SK-N-SH treated with all-trans-retinoic acid at 6 μM for 48 hours (cell line): ENCODE measurements around the gene FNIP2.

ENCODE experiments used
- ATAC-seq: fragments of 200-7000 bp; cut with Tn5 transposase; 3 replicates; pipeline ENCODE4 v1.9.1; 2020; ENCODE audit warnings: mild to moderate bottlenecking, moderate library complexity
- ARNTL ChIP-seq: fragments of 450-650 bp; formaldehyde crosslinking; IDR thresholded peaks from 2 replicates; pipeline ENCODE4 v1.5.0; 2020; ENCODE audit warnings: low read depth, mild to moderate bottlenecking, moderate library complexity, borderline replicate concordance
- BACH2 ChIP-seq: fragments of 250-450 bp; sonication (Bioruptor Pico); IDR thresholded peaks from 2 replicates; pipeline ENCODE4 v1.9.0; 2021; ENCODE audit warnings: mild to moderate bottlenecking, borderline replicate concordance
- CREB5 ChIP-seq: fragments of 250-450 bp; sonication (Bioruptor Pico); IDR thresholded peaks from 2 replicates; pipeline ENCODE4 v1.5.1; 2020; ENCODE audit warnings: low read depth, mild to moderate bottlenecking, moderate library complexity
- CSDC2 ChIP-seq: fragments of 250-450 bp; sonication (Bioruptor Pico); IDR thresholded peaks from 2 replicates; pipeline ENCODE4 v1.5.0; 2020; ENCODE audit warnings: mild to moderate bottlenecking, moderate library complexity
- CSRNP3 ChIP-seq: fragments of 250-450 bp; sonication (Bioruptor Pico); IDR thresholded peaks from 2 replicates; pipeline ENCODE4 v1.5.1; 2021; ENCODE audit warnings: mild to moderate bottlenecking, moderate library complexity
- ESRRG ChIP-seq: fragments of 250-450 bp; sonication (Bioruptor Pico); IDR thresholded peaks from 2 replicates; pipeline ENCODE4 v1.6.1; 2021; ENCODE audit warnings: mild to moderate bottlenecking
- GLIS3 ChIP-seq: fragments of 250-450 bp; sonication (Bioruptor Pico); IDR thresholded peaks from 2 replicates; pipeline ENCODE4 v1.5.0; 2020; ENCODE audit warnings: mild to moderate bottlenecking, moderate library complexity
- ISL1 ChIP-seq: fragments of 250-450 bp; sonication (Bioruptor Pico); IDR thresholded peaks from 2 replicates; pipeline ENCODE4 v2.1.2; 2022; ENCODE audit warnings: mild to moderate bottlenecking, moderate library complexity
- OSR1 ChIP-seq: fragments of 250-450 bp; sonication (Bioruptor Pico); IDR thresholded peaks from 2 replicates; pipeline ENCODE4 v1.8.0; 2022; ENCODE audit warnings: moderate library complexity, mild to moderate bottlenecking, inconsistent platforms
- POU6F1 ChIP-seq: fragments of 250-450 bp; sonication (Bioruptor Pico); IDR thresholded peaks from 2 replicates; pipeline ENCODE4 v1.8.0; 2021; ENCODE audit warnings: low read depth, mild to moderate bottlenecking, moderate library complexity, borderline replicate concordance
- PPARA ChIP-seq: fragments of 250-450 bp; sonication (Bioruptor Pico); IDR thresholded peaks from 2 replicates; pipeline ENCODE4 v1.5.0; 2020; ENCODE audit warnings: mild to moderate bottlenecking, borderline replicate concordance
- SNAI2 ChIP-seq: fragments of 250-450 bp; sonication (Bioruptor Pico); IDR thresholded peaks from 2 replicates; pipeline ENCODE4 v1.5.0; 2020; ENCODE audit warnings: mild to moderate bottlenecking, moderate library complexity
- TCF4 ChIP-seq: fragments of 250-450 bp; sonication (Bioruptor Pico); IDR thresholded peaks from 2 replicates; pipeline ENCODE4 v1.8.0; 2021; ENCODE audit warnings: mild to moderate bottlenecking, moderate library complexity, borderline replicate concordance
- TOX ChIP-seq: fragments of 250-450 bp; sonication (Bioruptor Pico); IDR thresholded peaks from 2 replicates; pipeline ENCODE4 v1.8.0; 2021; ENCODE audit warnings: mild to moderate bottlenecking, moderate library complexity, borderline replicate concordance
- TSHZ2 ChIP-seq: fragments of 250-450 bp; sonication (Bioruptor Pico); IDR thresholded peaks from 2 replicates; pipeline ENCODE4 v1.5.0; 2020; ENCODE audit warnings: mild to moderate bottlenecking, moderate library complexity
- ZC3H10 ChIP-seq: fragments of 250-450 bp; sonication (Bioruptor Pico); IDR thresholded peaks from 2 replicates; pipeline ENCODE4 v1.5.1; 2021; ENCODE audit warnings: mild to moderate bottlenecking, moderate library complexity
- ZFP3 ChIP-seq: fragments of 250-450 bp; sonication (Bioruptor Pico); IDR thresholded peaks from 2 replicates; pipeline ENCODE4 v1.5.0; 2020; ENCODE audit warnings: mild to moderate bottlenecking, moderate library complexity
- ZNF565 ChIP-seq: fragments of 450-650 bp; formaldehyde crosslinking; conservative IDR thresholded peaks from 2 replicates; pipeline ENCODE4 v1.5.0; 2020; ENCODE audit warnings: low read depth, mild to moderate bottlenecking, moderate library complexity
- ZNF70 ChIP-seq: fragments of 450-650 bp; formaldehyde crosslinking; IDR thresholded peaks from 2 replicates; pipeline ENCODE4 v1.5.0; 2020; ENCODE audit warnings: mild to moderate bottlenecking, moderate library complexity
- ZNF8 ChIP-seq: fragments of 450-650 bp; formaldehyde crosslinking; IDR thresholded peaks from 2 replicates; pipeline ENCODE4 v1.5.0; 2020; ENCODE audit warnings: mild to moderate bottlenecking, moderate library complexity
- TF ChIP-seq, protein P1 (sequence below): fragments of 250-450 bp; sonication (Bioruptor Pico); IDR thresholded peaks from 2 replicates; pipeline ENCODE4 v1.8.0; 2020; ENCODE audit warnings: mild to moderate bottlenecking, moderate library complexity, borderline replicate concordance

FNIP2 gene

GRCh38 chr4:158809611-158810486, 41.0 kb downstream of the FNIP2 start:
- TF ChIP-seq TOX (CRISPR knock-in tag), result no peak; the same call in 1 of the 2 replicates
- no peak for TF ChIP-seq ARNTL (CRISPR knock-in tag)
- TF ChIP-seq ESRRG, result no peak
- TF ChIP-seq ZC3H10 (CRISPR knock-in tag), result no peak
- no peak for TF ChIP-seq CSDC2 (CRISPR knock-in tag)
- TF ChIP-seq OSR1 (CRISPR knock-in tag), result no peak
- peak; percentile 53 for TF ChIP-seq ISL1
- TF ChIP-seq ZNF8 (CRISPR knock-in tag), result no peak
- no peak for TF ChIP-seq TSHZ2
- ATAC-seq, result peak; percentile 72

DNA sequence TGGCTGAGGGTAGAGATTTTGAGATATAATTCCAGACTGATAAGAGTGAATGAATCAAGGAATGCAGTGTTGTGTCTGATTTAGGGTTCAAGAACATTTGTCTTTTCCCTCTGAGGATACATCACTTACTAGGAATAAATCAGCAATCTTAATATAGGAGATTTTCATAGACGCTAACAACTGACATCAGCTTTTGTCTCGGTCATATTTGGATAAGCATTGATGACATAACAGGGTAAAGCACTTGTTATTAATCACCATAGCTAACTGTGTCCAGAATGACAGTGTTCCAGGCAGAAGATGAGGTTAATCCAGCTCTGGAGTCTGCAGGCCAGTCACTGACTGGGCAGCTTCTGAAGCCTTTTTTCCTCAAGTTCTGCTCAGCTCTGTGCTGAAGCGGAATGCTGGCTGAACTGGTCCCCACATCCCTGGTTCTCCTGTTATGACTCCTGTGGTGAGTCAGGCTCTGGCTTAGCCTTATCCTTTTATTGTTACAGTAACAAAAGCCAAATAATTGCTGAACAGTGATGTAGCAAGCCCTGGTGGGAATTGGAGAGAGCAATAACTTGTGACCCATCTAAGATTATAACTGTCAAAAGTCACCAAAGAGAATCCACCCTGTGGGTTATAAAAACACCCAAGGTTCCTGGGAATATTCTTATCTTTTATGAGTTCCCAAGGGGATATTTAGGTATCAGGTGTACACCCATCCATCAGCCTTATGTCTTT, 41.8 kb downstream of the FNIP2 start:
- ATAC-seq, result peak; percentile 92
- TF ChIP-seq ISL1 (peak; percentile 69), PPARA (CRISPR knock-in tag) (no peak), POU6F1 (CRISPR knock-in tag) (0 out of 2 replicates have a peak, but pooled peaks have one; percentile 63), GLIS3 (CRISPR knock-in tag) (no peak), BACH2 (CRISPR knock-in tag) (no peak), ZFP3 (CRISPR knock-in tag) (0 out of 2 replicates have a peak, but pooled peaks have one; percentile 14), CREB5 (CRISPR knock-in tag) (peak; percentile 50; the same call in 1 of the 2 replicates), ARNTL (CRISPR knock-in tag) (no peak), ZNF565 (CRISPR knock-in tag) (no peak)

DNA sequence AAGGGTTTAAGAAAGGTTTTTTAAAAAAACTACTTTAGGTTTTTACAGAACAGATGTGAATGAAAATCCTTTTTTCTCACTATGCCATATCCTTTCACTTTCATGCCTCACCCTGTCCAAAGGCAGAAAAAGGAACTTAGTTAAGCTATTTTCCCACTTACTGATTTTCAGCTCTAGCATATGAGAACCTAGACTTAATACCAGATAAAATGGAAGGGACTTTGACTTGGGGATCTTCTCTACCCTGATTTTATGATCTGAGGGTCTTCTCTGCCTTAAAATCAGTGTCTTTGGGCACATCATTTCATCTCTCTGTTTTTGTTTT, 42.4 kb downstream of the FNIP2 start:
- ATAC-seq, result no peak
- TF ChIP-seq ZNF8 (CRISPR knock-in tag), result no peak
- no peak for TF ChIP-seq ARNTL (CRISPR knock-in tag)
- TF ChIP-seq TSHZ2, result no peak
- TF ChIP-seq CSDC2 (CRISPR knock-in tag), result no peak
- TF ChIP-seq POU6F1 (CRISPR knock-in tag), result no peak
- TF ChIP-seq SNAI2 (CRISPR knock-in tag), result no peak
- no peak for TF ChIP-seq BACH2 (CRISPR knock-in tag)
- TF ChIP-seq ZFP3 (CRISPR knock-in tag), result no peak
- no peak for TF ChIP-seq OSR1 (CRISPR knock-in tag)
- no peak for TF ChIP-seq ZC3H10 (CRISPR knock-in tag)
- TF ChIP-seq, protein P1, sequence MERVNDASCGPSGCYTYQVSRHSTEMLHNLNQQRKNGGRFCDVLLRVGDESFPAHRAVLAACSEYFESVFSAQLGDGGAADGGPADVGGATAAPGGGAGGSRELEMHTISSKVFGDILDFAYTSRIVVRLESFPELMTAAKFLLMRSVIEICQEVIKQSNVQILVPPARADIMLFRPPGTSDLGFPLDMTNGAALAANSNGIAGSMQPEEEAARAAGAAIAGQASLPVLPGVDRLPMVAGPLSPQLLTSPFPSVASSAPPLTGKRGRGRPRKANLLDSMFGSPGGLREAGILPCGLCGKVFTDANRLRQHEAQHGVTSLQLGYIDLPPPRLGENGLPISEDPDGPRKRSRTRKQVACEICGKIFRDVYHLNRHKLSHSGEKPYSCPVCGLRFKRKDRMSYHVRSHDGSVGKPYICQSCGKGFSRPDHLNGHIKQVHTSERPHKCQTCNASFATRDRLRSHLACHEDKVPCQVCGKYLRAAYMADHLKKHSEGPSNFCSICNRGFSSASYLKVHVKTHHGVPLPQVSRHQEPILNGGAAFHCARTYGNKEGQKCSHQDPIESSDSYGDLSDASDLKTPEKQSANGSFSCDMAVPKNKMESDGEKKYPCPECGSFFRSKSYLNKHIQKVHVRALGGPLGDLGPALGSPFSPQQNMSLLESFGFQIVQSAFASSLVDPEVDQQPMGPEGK (CRISPR knock-in tag), result no peak
- no peak for TF ChIP-seq PPARA (CRISPR knock-in tag)
- no peak for TF ChIP-seq ISL1
- no peak for TF ChIP-seq TCF4 (CRISPR knock-in tag)
- TF ChIP-seq ZNF70 (CRISPR knock-in tag), result no peak
- TF ChIP-seq CSRNP3 (CRISPR knock-in tag), result no peak
